GM18861 (cell line): ENCODE measurements around the gene METAP2.

ENCODE experiments used
- ATAC-seq: cut with Tn5 transposase; IDR thresholded peaks from one replicate; pipeline ENCODE4 v1.9.1; 2021; ENCODE audit not compliant: unreplicated experiment

The METAP2 gene

DNA sequence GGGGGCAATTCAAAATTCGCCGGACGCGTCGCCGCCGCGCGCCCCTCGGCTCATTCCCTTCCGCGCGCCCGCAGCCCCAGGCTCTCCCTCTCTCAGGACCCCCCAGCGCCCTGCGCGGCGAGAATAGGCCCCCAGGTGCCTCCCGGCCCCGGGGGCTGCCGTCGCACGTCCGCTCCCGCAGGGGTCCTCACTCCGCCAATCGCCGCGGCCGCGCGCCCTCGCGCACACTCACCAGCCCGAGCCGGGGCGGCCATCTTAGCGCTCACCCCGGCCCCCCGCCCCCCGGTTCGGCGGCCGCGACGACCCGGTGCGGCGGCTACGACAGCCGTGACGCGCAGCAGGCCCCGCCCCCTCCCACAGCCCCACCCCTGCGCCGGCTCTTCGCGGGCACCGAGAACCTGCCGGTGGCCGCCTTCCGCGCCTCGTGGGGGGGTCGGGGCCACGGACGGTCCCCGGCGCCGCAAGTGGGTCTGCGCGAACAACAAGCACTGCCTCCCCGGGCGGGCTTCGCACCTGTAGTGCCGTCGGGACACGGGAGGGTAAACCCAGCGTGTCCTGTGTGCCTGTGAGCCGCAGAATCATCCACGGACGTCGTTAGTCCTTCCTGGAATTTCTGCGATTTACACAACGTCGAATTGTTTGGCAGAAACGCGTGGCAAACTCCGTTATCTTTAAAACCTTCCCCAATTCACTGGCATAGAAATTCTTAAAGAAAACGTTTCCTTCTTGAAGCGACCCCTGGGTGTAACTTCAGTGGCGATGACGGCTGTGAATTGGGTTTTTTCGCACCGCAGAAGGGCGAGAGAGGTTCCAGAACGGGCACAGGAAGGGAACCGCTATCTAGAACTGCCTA, 74.8 kb downstream of the METAP2 start:
- ATAC-seq = no peak

DNA sequence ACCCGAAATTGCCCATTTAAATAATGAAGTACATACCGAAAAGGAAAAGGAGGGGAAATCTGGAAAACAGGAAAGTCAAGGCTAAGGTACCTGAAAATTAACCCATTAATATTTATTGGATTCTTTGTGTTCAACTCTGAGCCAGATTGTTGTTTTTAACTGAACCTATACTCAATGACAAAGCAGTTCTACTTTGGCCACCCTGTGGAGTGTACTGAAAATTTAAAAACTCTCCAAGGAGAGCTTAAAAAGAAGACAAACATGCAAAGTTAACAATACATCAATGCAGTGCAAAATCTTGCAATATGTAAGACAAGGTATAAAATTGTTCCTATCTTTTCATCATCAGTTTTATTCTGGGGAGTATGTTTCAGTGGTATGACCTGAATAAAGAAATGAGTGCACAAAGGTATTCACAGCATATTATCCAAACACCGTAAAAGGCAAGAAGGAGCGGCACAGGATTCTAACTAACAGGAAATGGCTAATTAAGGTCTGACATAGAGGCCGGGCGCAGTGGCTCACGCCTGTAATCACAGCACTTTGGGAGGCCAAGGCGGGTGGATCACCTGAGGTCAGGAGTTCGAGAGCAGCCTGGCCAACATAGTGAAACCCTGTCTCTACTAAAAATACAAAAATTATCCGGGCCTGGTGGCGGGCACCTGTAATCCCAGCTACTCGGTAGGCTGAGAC, 75.6 kb downstream of the METAP2 start:
- ATAC-seq = no peak

DNA sequence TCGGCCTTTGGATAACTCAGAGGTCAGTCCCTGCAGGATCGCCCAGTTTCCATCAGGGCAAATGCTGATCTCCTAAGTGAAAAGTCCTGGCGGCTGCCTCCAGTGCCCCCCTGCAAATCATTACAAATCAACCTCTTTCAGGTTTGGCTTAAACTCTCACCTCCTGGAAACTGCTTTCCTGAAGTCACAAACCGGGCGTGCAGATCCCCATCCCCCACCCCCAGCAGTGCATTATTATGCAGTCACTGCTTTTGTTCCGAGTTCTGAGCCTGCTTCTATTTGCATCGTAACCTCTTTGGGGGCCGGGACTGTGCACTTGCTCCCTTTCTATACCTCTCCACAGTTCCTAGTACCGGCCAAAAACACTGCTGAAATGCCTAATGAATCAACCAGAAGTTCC, 77.4 kb downstream of the METAP2 start, which contains the start of gene USP44:
USP44 (minus strand) TSS at position 172 of the 400 bp plus-strand sequence. CDS start 17,220 bp downstream, outside the sequence.
- no peak for ATAC-seq

DNA sequence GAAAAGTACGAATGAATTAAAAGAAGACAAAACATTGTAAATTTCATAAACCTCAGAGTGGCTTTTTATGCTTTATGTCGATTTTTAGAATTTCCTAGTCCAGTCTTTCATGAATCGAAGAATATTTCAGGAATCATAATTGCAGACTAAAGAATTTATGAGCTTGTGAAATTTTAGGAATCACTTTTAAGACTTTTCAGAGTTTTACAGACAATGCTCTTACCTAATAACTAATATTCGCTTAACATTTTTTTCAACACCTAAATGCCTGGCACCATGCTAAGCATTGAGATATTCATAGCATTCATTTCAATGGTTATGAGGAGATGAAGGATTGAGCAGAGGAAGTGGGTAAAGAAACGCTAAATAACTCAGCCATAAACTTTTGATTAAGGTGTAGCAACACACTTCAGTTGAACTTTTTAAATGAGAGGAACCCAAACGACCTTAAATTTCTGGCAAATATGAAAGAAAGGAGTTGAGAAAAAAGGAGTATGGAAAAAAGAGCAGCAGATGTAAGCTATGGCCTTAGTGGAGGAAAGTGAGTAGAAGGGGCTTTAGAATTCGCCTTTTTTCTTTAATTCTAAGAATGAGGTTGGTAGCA, 78.1 kb downstream of the METAP2 start:
- ATAC-seq = no peak

DNA sequence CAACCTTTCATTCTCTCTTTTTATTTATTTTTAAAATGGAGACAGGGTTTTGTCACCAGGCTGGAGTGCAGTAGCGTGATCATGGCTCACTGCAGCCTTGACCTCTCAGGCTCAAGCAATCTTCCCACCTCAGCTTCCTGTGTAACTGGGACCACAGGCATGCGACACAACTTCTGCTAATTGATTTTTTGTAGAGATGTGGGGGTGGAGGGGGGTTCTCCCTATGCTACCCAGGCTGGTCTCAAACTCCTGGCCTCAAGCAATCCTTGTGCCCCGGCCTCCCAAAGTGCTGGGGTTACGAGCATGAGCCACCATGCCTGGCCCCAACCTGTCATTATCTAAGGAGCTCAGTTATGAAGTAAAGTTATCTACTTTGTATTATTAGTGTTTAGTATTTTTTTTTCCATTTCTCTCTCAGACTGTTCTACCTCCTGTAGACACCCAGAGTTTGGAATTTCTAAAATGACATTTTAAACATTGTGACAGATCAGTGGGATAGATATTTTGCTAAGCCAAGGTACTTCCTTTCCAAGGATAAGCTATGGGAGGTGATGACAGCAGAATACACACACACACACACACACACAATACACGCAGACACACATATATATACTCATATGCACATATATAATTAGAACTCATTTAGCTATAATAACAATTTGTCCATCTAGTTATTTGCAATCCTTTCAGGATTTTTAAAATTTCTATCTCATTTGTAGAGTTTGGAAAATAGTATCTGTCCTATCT, 79.4 kb downstream of the METAP2 start:
- ATAC-seq = no peak

DNA sequence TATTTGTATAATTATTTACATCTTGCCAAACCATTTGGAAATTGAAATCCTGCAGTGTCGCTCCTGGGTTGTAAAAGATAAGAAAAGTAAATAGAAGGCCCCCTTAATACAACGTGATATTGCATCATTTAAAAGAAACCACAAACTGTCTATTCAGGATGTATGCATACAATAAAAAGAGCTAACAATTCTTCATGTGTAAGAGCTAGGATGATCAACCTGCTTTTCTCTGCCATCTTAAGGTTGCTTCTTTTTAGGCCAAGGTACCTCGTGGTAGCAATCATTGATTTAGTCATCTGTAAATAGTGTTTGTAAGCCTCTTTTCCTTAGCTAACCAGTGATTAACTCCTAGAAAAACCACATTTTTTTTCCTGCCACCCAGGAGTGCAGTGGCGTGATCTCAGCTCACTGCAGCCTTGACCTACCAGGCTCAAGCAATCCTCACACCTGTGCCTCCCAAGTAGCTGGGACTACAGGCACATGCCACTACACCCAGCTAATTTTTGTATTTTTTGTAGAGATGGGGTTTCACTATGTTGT, 80.7 kb downstream of the METAP2 start:
- no peak for ATAC-seq

DNA sequence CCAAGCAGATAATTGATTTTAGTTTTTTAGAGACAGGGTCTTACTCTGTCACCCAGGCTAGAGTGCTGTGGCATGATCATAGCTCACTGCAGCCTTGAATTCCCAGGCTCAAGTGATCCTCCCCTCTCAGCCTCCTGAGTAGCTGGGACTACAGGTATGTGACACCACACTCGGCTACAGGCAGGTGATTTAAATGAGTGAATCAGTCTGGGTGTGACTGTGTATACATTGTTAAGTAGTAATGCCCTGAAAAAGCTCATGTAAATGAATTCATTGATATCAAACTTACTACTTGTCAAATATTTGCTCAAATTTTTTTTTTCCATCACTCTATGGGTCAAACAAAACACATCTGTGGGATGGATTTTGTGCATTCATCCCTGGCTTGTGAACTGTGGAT, 83.7 kb downstream of the METAP2 start:
- no peak for ATAC-seq
